Lower leg skin (tissue), 4 donors: Measurements from ENCODE around the gene KLHL17. TPM values are rescaled to one million over a fixed set of nuclear protein-coding genes. Genes with fewer than 3 reads are reported as not detected.

Experiments
- DNase-seq, 2 donors: peaks; one replicate each; pipeline ENCODE4 v3.0.0-alpha.2; 2019; ENCODE audit warnings: low spot score in 2 of 2
- H3K4me3 ChIP-seq: fragments of 200-600 bp; sonication (generic); 2 replicates; pipeline ENCODE4 v1.5.1; 2017; ENCODE audit warnings: mild to moderate bottlenecking, low read depth; ENCODE audit not compliant: poor library complexity, severe bottlenecking
- CTCF ChIP-seq, 3 donors: fragments of 450-650 bp; IDR thresholded peaks; one replicate each; pipeline ENCODE4 v1.5.1; 2016; ENCODE audit warnings: antibody characterized with exemption in 3 of 3, mild to moderate bottlenecking in 3 of 3, moderate library complexity in 2 of 3
- POLR2A ChIP-seq, 2 donors: fragments of 450-650 bp; IDR thresholded peaks; one replicate each; pipeline ENCODE4 v1.6.1; 2016 to 2017; ENCODE audit warnings: antibody characterized with exemption in 2 of 2, mild to moderate bottlenecking in 1 of 2, moderate library complexity in 1 of 2
- WGBS, 2 donors: methylation state at CpG; one replicate each; pipeline ENCODE4 v1.1.5; 2018; 5-methylcytosine and 5-hydroxymethylcytosine counted together
- intact Hi-C: fragments of 100-400 bp; cut with DNase I; formaldehyde crosslinking; loops from one replicate; pipeline ENCODE4 v1.15.0; 2023; ENCODE audit warnings: low total_unique reads
- total RNA-seq, 4 donors: library from RNA; depleted of rRNA; stranded (reverse); fragments of >200 nt; gene quantifications; one replicate each; pipeline ENCODE4 v1.1.0, GENCODE V29; 2016

KLHL17 gene
- total RNA-seq, 4 donors from 2014 or later = 9.7 to 30.9 (median 16.3) TPM

DNA sequence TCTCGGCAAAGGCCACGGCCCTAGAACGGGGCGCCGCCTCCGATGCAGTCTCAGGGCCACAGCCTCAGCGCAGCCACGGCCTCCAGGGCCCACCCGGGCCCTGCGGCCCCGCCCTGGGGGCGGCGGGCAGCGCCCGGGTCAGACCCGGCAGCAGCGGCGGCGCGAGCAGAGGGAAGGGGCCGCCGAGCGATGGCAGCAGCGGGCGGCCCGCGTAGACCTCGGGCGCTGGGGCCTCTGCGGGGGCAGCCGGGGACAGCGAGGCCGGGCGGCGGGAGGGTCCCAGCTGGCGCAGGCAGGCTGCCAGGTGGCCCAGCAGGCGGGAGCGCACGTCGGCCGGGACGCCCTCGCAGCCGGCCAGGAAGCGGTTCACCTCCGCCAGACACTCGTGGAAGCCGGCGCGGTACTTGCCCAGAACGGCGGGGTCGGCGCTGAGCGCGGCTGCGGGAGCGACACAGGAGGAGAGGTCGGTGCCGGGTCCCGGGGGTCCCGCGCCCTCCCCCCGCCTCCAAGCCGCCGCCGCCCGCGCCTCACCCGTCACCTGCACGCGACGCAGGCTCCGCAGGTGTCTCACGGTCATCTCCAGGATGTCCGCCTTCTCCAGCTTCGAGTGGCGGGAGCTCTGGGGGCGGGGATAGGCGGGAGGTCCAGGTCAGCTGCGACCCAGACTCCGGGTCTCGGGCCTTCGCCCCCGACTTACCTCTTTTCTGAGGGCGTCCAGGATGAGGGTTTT lies 38.8 kb downstream of the KLHL17 start:
- 0 to 1% methylated on average over 15 to 52 of the region's 86 CpGs for WGBS, 2 donors
- peak overlapping the region; percentile 14 for H3K4me3 ChIP-seq
- intact Hi-C loops = no loop called here
- DNase-seq = peak in 1 of 2 donors; percentile 85
- TF ChIP-seq CTCF (IDR thresholded peaks at IDR 0.05) (no peak), POLR2A (IDR thresholded peaks at IDR 0.05) (no peak)

- peak; percentile 78 to 97 for DNase-seq
- peak within 1 kb of the TSS; percentile 50 for H3K4me3 ChIP-seq
- TF ChIP-seq CTCF (IDR thresholded peaks at IDR 0.05) (no peak), POLR2A (IDR thresholded peaks at IDR 0.05) (no peak)
- WGBS, 2 donors = 0% methylated on average over 17 to 63 of the region's 95 CpGs
- intact Hi-C loops = no loop called here
These were observed 39.5 kb downstream of the KLHL17 start, which contains the start of gene HES4 for GRCh38 chr1:999725-1000356. HES4 (minus strand) TSS chr1:1000097; CDS start chr1:999973, 124 bp downstream.

- intact Hi-C loops = no loop called here
- WGBS, 2 donors = 0 to 2% methylated on average over 35 to 41 of the region's 75 CpGs
- peak in 1 of 3 donors; percentile 61 for TF ChIP-seq CTCF (IDR thresholded peaks at IDR 0.05)
- TF ChIP-seq POLR2A (IDR thresholded peaks at IDR 0.05) = no peak
- peak; percentile 64 to 96 for DNase-seq
- peak overlapping the region; percentile 50 for H3K4me3 ChIP-seq
These were observed 40.1 kb downstream of the KLHL17 start for GRCh38 chr1:1000357-1001056.

DNA sequence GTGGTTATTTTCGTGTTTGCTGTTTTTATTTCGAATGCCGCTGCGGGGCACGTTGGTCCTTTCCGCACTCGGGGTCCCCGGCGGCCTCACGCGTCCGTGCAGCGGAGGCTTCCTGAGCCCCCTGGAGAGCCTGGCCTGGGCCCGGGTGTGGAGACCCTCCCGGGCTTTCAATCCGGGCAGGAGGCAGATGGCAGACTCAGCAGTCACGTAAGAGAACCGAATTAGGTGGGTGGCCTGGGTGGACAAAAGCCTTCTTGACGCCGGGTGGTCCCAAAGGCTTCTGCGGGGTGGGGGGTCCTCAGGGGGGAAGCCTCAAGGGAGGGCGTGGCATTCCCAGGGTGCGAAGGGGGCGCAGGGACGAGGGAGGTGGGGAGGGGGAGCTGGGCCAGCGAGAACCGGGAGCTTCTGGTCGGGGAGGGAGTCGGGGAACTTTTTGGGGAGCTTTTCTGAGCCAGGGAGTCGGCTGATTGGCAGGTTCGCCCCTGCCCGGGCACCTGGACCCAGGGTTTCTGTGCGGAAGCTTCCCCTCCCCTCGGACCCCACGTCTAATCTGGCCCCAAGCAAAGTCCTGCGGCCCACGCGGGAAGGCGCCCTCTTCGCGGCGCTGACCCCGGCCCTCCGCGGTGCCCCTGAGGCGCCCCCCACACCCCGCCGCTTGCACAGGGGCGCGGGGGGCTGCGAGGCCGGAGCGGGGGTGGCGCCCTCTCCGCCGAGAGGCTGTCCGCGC lies 40.8 kb downstream of the KLHL17 start:
- peak in 1 of 2 donors; percentile 86 for DNase-seq
- peak overlapping the region; percentile 35 for H3K4me3 ChIP-seq
- TF ChIP-seq CTCF (IDR thresholded peaks at IDR 0.05) (no peak), POLR2A (IDR thresholded peaks at IDR 0.05) (no peak)
- 0 to 1% methylated on average over 22 to 36 of the region's 58 CpGs for WGBS, 2 donors
- intact Hi-C loops = no loop called here

DNA sequence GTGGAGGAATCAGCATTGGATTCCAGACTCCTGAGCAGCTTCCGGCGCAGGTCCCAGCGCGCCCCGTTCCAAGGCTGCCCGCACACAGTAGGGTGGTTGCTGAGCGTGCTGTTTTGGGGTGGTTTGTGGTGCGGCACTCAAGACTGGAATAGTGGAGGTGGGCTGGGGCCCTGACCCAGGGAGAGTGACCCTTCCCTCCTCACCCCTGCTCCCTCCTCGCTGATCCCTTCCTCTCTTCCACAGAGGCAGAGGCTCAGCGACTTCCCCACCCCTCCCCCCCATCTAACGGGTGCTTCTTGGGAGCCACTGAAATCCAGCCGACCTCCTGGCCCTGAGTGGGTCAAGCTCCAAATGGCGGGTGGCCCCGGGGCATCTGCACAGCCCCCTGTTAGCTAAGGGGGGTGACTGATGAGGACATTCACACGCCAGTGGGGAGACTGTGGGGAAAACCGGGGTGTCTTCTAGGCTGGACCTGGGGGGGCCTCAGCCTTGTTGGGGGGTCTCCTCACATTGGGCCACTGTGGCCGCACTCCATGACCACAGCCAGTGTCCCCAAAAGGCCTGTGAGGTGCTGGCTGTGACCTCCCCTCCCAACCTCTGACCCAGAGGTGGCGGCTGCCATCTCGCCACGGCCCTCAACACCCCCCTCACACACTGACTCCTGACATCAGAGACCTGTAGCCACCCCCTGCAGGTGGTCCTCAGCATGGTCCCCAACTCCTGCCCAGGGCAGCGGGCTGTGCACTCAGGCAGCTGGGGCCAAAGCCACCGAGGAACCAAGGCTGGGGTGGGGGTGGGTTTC lies 43.4 kb downstream of the KLHL17 start:
- TF ChIP-seq POLR2A (IDR thresholded peaks at IDR 0.05) (no peak), CTCF (IDR thresholded peaks at IDR 0.05) (no peak)
- 69 to 70% methylated on average over 12 to 21 of the region's 22 CpGs for WGBS, 2 donors
- intact Hi-C loops = no loop called here
- DNase-seq = no peak
- no peak overlapping the region for H3K4me3 ChIP-seq
